Activated T-cell treated with anti-CD3 and anti-CD28 coated beads, Interleukin-2, amount 50 U/mL, for 72 hours (primary cell): ENCODE data around the gene BHLHE23. TPM values are rescaled to one million over a fixed set of nuclear protein-coding genes. Genes with fewer than 3 reads are reported as not detected.

Experiments
- ATAC-seq, 2 donors: fragments of 150-1000 bp; cut with Tn5 transposase; replicated peaks in 1 of 2; 2 replicates each; pipeline ENCODE4 v1.10.0; 2021; ENCODE audit warnings: moderate library complexity in 2 of 2, mild to moderate bottlenecking in 1 of 2
- DNase-seq, 2 donors: peaks; one replicate each; pipeline ENCODE4 v3.0.0; 2021 to 2022; ENCODE audit warnings: mixed read lengths in 1 of 2
- H3K27ac Mint-ChIP-seq: one replicate; pipeline ENCODE4 v1.8.0; 2022; ENCODE audit warnings: mild to moderate bottlenecking, moderate library complexity, mixed read lengths
- H3K27me3 Mint-ChIP-seq: one replicate; pipeline ENCODE4 v1.8.0; 2022; ENCODE audit warnings: low read depth, mixed read lengths
- H3K36me3 Mint-ChIP-seq, 2 donors: one replicate each; pipeline ENCODE4 v1.8.0; 2022; ENCODE audit warnings: mixed read lengths in 2 of 2, mild to moderate bottlenecking in 1 of 2; ENCODE audit not compliant: insufficient read depth in 2 of 2
- H3K4me1 Mint-ChIP-seq: one replicate; pipeline ENCODE4 v1.8.0; 2022; ENCODE audit warnings: low read depth, mixed read lengths
- H3K4me3 Mint-ChIP-seq, 2 donors: one replicate each; pipeline ENCODE4 v1.8.0; 2022; ENCODE audit warnings: mild to moderate bottlenecking in 2 of 2, mixed read lengths in 2 of 2, moderate library complexity in 2 of 2
- H3K9me3 Mint-ChIP-seq, 2 donors: one replicate each; pipeline ENCODE4 v1.8.0; 2022; ENCODE audit warnings: mixed read lengths in 2 of 2
- total RNA-seq, 2 donors: library from RNA; stranded (reverse); gene quantifications; one replicate each; pipeline ENCODE4 v1.2.3, GENCODE V29; 2022

The BHLHE23 gene
- total RNA-seq, 2 donors from 2014 or later, result not detected

- peak; percentile 89 to 90 for DNase-seq
- Mint-ChIP-seq H3K27ac (no peak overlapping the region), H3K36me3 (no peaks in the 10 kb centered on the region), H3K27me3 (peaks cover 31% of the 10 kb centered on the region), H3K4me1 (peaks cover 11% of the 10 kb centered on the region), H3K4me3 (peak overlapping the region; percentile 52 to 78), H3K9me3 (no peaks in the 10 kb centered on the region)
- peak; percentile 94 to 97 for ATAC-seq
Observed at GRCh38 chr20:62971950-62972844, 34.6 kb downstream of the BHLHE23 start.

- Mint-ChIP-seq H3K27me3 (peaks cover 31% of the 10 kb centered on the region), H3K4me1 (peaks cover 11% of the 10 kb centered on the region), H3K27ac (no peak overlapping the region), H3K4me3 (no peak overlapping the region), H3K36me3 (no peaks in the 10 kb centered on the region), H3K9me3 (no peaks in the 10 kb centered on the region)
- no peak for DNase-seq
- ATAC-seq, result no peak
Observed at GRCh38 chr20:62971211-62971949, 35.4 kb downstream of the BHLHE23 start.

DNA sequence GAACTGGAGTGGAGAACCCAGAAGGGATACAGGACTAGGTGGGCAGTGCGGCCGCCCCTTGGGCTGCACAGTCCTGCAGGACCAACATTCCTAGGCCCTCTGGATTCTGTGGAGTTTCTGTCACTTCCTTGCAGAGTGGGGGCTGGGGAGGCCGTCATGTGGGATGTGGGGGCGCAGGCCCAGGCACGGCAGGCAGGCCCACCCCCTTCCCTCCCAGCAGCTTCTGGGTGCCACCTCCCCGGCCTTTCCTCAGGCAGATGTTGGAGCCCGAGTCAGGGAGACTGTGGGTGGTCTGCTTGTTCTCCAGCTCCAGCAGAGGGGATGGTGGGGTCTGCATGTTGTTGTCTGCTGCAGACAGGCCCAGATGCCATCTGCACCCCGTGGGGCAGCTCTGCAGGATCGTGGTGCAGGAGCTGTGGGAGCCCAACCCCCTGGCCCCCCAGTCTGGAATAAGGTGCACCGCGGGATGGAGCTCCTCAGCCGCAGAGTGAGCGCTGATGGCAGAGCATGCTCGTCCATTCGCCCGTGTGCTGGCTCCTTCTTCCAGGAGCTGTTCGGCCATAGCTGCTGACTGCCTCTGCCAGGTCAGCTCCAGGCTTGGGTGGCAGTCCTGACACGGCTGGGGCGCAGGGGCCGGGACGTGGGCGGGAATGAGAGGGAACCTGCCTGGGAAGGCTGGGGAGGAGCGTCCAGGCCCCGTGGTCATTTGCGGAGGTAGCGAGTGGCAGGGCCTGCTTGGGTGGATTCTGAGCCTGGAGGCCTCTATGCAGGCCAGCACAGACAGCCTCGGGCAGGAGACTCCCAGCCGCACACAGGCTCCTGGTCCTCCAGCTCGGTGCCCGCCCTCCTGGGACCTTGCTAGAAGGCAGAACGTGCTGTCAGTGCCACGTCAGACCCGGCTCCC, 36.2 kb downstream of the BHLHE23 start:
- Mint-ChIP-seq H3K9me3 (no peaks in the 10 kb centered on the region), H3K27me3 (peaks cover 31% of the 10 kb centered on the region), H3K36me3 (no peaks in the 10 kb centered on the region), H3K27ac (no peak overlapping the region), H3K4me3 (no peak overlapping the region), H3K4me1 (peaks cover 11% of the 10 kb centered on the region)
- DNase-seq (no peak), ATAC-seq (no peak)

DNA sequence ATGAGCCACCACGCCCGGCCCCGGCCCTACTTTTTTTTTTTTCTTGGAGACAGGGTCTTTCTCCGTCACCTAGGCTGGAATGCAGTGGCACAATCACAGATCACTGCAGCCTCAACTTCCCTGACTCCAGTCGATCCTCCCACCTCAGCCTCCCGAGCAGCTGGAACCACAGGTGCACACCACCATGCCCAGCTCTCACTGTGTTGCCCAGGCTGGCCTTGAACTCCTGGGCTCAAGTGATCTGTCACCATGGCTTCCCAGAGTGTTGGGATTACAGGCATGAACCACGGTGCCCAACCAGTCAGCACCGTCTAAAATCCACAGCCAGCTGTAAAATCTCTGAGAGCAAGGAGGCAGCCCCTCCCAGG, 36.8 kb downstream of the BHLHE23 start:
- Mint-ChIP-seq H3K27me3 (peaks cover 31% of the 10 kb centered on the region), H3K4me1 (peaks cover 11% of the 10 kb centered on the region), H3K4me3 (no peak overlapping the region), H3K9me3 (no peaks in the 10 kb centered on the region), H3K36me3 (no peaks in the 10 kb centered on the region), H3K27ac (no peak overlapping the region)
- ATAC-seq (no peak), DNase-seq (no peak)

DNA sequence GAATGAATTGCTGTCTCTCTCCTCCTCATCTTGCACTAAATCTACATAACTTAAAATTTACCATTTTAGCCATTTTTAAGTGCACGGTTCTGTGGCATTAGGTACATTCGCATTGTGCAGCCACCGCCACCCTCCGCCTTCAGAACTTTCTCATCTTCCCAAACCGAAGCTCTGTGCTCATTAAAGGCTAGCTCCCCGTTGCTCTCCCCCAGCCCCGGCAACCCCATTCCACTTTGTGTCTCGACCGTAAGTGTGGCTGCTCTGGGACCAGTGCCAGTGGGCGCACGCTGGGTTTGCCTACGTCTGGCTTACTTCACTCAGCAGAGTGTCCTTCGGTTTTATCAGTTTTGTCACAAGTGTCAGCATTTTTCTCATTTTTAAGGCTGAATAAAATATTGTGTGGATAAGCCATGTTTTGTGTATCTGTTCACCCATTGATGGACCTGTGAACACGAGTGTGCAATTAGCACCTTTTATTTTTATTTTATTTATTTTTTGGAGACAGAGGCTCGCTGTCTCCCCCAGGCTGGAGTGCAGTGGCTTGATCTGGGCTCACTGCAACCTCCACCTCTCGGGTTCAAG, 37.5 kb downstream of the BHLHE23 start:
- Mint-ChIP-seq H3K36me3 (no peaks in the 10 kb centered on the region), H3K4me1 (peaks cover 11% of the 10 kb centered on the region), H3K27ac (no peak overlapping the region), H3K9me3 (no peaks in the 10 kb centered on the region), H3K27me3 (peaks cover 25% of the 10 kb centered on the region), H3K4me3 (no peak overlapping the region)
- DNase-seq, result no peak
- no peak for ATAC-seq

GRCh38 chr20:62968378-62969178, 38.2 kb downstream of the BHLHE23 start:
- ATAC-seq, result no peak
- H3K9me3 Mint-ChIP-seq, result no peaks in the 10 kb centered on the region
- H3K4me3 Mint-ChIP-seq, result no peak overlapping the region
- H3K4me1 Mint-ChIP-seq, result peaks cover 11% of the 10 kb centered on the region
- H3K27me3 Mint-ChIP-seq, result peaks cover 18% of the 10 kb centered on the region
- DNase-seq, result no peak
- no peaks in the 10 kb centered on the region for H3K36me3 Mint-ChIP-seq
- no peak overlapping the region for H3K27ac Mint-ChIP-seq

DNA sequence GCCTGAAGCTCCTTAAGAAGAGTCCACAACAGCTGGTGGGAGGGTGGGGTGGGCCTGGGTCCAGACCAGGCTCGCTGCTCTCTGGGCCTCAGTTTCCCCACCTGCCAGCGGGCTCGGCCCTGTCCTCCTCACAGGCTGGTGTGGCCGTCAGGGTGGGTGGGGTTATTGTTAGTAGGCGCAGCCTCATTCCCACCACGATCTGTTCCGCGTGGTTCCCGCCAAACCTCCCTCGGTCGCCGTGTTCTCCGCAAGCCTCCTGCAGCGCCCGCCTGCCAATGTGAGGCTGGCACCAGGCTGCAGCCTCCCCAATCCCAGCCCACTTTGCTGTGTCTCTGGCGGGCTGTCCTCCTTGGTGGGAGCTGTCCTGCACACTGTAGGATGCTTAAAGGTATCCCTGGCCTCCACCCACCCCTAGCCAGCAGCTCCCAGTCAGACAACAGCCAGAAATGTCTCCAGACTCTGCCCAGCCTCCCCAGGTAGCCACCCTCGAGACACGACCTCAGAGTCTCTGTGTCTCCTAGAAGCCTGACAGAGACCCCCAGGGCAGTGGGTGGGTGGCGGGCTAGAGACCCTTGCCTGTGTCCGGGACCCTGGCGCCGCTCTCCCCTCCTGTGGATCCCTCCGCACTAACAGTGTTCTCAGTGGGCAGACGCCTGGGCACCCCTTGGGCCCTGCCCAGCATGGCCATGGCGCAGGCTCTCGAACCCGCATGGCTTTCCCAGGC, 39.0 kb downstream of the BHLHE23 start:
- Mint-ChIP-seq H3K4me1 (peaks cover 11% of the 10 kb centered on the region), H3K27me3 (peaks cover 16% of the 10 kb centered on the region), H3K9me3 (no peaks in the 10 kb centered on the region), H3K27ac (no peak overlapping the region), H3K4me3 (no peak overlapping the region), H3K36me3 (no peaks in the 10 kb centered on the region)
- ATAC-seq (no peak), DNase-seq (no peak)

- no peaks in the 10 kb centered on the region for H3K36me3 Mint-ChIP-seq
- H3K4me1 Mint-ChIP-seq, result peaks cover 6% of the 10 kb centered on the region
- no peak overlapping the region for H3K4me3 Mint-ChIP-seq
- H3K9me3 Mint-ChIP-seq, result no peaks in the 10 kb centered on the region
- DNase-seq (no peak), ATAC-seq (no peak)
- H3K27me3 Mint-ChIP-seq, result peaks cover 10% of the 10 kb centered on the region
- no peak overlapping the region for H3K27ac Mint-ChIP-seq
Observed at GRCh38 chr20:62967149-62967501, 39.6 kb downstream of the BHLHE23 start.

- Mint-ChIP-seq H3K4me1 (no peaks in the 10 kb centered on the region), H3K36me3 (no peaks in the 10 kb centered on the region), H3K4me3 (no peak overlapping the region), H3K9me3 (no peaks in the 10 kb centered on the region), H3K27ac (no peak overlapping the region), H3K27me3 (peaks cover 4% of the 10 kb centered on the region)
- ATAC-seq (no peak), DNase-seq (no peak)
Observed at GRCh38 chr20:62966212-62967148, 40.3 kb downstream of the BHLHE23 start.

GRCh38 chr20:62965363-62965771, 41.4 kb downstream of the BHLHE23 start:
- H3K9me3 Mint-ChIP-seq, result no peaks in the 10 kb centered on the region
- no peaks in the 10 kb centered on the region for H3K27me3 Mint-ChIP-seq
- H3K27ac Mint-ChIP-seq, result no peak overlapping the region
- no peaks in the 10 kb centered on the region for H3K4me1 Mint-ChIP-seq
- no peak for DNase-seq
- H3K36me3 Mint-ChIP-seq, result no peaks in the 10 kb centered on the region
- ATAC-seq, result no peak
- H3K4me3 Mint-ChIP-seq, result no peak overlapping the region

- no peak overlapping the region for H3K27ac Mint-ChIP-seq
- no peaks in the 10 kb centered on the region for H3K27me3 Mint-ChIP-seq
- ATAC-seq, result no peak
- DNase-seq, result no peak
- no peaks in the 10 kb centered on the region for H3K9me3 Mint-ChIP-seq
- H3K4me3 Mint-ChIP-seq, result no peak overlapping the region
- peaks cover 3% of the 10 kb centered on the region for H3K4me1 Mint-ChIP-seq
- no peaks in the 10 kb centered on the region for H3K36me3 Mint-ChIP-seq
Observed at GRCh38 chr20:62964700-62965099, 42.1 kb downstream of the BHLHE23 start.
